Measurements from ENCODE around the gene ETHE1.

- no peak for TF ChIP-seq CTCF (conservative IDR thresholded peaks at IDR 0.05 in 1 of 2, IDR thresholded peaks at IDR 0.05 in 1 of 2; ENCODE audit: extremely low read depth in 1 of 2, insufficient read depth in 1 of 2, low read depth in 1 of 2, low read length in 2 of 2)
- TF ChIP-seq EZH2 (IDR thresholded peaks at IDR 0.05; ENCODE audit: borderline replicate concordance, low read length), result no peak
Measured at GRCh38 chr19:43538922-43539321, 11.9 kb upstream of the ETHE1 start.
